Subcutaneous adipose tissue (tissue), 4 donors: ENCODE data around the gene EDN3. TPM values are rescaled to one million over a fixed set of nuclear protein-coding genes. Genes with fewer than 3 reads are reported as not detected.

Experiments
- total RNA-seq, 4 donors: library from RNA; depleted of rRNA; stranded (reverse); fragments of >200 nt; gene quantifications; one replicate each; pipeline ENCODE4 v1.1.0, GENCODE V29; 2016
- TF ChIP-seq, protein P1 (sequence below): fragments of 450-650 bp; IDR thresholded peaks from one replicate; pipeline ENCODE4 v1.5.1; 2016; ENCODE audit warnings: low read depth, mild to moderate bottlenecking, control low read depth, antibody characterized with exemption, moderate library complexity

EDN3 gene
- total RNA-seq, 4 donors from 2014 or later: not detected

DNA sequence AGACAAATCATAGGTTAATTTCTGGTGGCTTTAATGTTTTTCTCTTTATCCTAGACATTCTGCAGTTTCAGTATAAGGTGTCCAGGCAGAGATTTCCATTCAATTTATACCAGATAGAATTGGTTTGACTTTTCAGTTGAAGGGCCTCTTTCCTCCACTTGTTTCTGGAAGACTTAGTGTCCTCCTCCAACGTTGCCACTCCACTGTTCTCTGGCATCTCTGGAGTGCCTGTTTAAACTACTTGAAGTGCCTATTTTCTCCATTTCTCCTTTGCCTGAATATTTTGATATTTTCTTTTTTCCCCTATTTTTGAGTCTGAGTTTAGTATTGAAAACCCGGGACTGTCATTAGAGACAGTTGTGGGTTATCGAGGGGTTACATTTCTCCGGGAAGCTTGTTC lies 27.7 kb downstream of the EDN3 start:
- TF ChIP-seq, protein P1, sequence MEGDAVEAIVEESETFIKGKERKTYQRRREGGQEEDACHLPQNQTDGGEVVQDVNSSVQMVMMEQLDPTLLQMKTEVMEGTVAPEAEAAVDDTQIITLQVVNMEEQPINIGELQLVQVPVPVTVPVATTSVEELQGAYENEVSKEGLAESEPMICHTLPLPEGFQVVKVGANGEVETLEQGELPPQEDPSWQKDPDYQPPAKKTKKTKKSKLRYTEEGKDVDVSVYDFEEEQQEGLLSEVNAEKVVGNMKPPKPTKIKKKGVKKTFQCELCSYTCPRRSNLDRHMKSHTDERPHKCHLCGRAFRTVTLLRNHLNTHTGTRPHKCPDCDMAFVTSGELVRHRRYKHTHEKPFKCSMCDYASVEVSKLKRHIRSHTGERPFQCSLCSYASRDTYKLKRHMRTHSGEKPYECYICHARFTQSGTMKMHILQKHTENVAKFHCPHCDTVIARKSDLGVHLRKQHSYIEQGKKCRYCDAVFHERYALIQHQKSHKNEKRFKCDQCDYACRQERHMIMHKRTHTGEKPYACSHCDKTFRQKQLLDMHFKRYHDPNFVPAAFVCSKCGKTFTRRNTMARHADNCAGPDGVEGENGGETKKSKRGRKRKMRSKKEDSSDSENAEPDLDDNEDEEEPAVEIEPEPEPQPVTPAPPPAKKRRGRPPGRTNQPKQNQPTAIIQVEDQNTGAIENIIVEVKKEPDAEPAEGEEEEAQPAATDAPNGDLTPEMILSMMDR: no peak

DNA sequence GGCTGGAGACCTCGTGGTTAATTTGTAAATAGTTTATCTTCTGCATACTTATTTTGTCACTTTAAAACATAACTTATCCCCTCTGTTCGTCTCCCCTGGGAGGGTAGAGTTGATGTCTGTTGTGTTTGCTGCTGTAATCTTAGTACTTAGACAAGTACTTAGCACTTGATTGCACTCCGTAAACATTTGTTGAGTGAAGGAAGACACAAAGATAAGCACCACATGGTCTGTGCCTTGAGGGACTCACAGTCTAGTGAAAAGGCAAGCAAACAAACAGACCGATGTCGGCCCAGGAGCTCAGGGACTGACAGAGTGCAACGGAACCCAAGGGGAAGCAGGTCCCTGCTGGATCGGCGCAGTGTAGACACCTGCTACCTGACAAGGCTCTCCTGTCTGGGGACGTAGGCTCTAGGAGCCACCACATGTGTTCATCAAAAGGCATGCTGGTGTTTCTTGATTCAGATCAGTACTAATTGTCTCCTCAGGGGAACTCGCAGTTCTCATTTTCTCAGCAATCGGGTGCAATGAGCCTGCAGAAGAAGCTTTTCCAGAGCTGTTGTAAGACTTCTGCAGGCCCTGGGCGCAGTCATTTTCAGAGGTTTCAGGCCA lies 31.4 kb downstream of the EDN3 start:
- TF ChIP-seq, protein P1: no peak

DNA sequence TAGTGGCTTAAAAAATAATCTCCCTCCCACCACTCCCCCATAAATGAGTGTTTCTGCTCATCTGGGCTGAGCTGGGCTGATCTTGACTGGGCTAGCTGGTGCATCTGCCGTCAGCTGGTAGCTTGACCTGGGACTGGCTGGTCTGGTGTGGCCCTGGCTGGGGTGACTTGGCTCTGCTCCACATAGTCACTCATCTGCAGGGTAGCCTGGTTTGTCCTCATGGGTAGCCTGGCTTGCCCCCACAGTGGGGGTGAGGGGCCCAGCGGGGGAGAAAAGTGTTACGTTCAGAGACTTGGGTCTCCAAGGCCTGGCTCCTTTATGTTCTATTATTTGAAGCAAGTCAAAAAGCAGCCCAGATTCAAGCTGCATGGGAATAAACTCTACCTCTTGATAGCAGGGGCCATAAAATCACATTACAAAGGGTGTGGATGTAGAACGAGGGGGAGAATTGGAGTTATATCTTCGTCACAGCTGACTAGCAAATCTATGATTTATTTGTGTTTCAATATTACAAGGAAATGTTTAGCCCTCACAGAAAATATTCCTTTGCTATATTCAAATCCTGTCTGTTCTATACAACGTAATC lies 32.9 kb downstream of the EDN3 start:
- TF ChIP-seq, protein P1: no peak

DNA sequence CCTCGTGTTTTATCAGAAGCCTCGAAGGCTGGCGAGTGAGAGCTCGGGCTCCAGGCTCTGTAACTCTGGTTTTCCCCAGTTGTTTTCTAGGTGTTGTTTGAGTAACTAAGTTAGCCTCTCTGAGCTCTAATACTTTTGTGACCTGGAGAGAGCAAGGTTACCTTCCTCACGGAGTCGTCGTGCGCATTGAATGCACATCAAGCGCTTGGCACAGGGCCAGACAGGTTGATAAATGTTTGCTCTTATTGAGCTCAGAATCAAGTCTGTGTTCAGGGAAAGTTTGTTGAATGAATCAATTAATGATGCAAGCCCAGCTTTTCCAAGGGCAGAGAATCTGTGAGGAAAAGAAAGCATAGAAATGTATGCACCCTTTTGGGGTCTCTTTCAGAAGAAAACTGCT lies 33.5 kb downstream of the EDN3 start:
- TF ChIP-seq, protein P1: no peak

DNA sequence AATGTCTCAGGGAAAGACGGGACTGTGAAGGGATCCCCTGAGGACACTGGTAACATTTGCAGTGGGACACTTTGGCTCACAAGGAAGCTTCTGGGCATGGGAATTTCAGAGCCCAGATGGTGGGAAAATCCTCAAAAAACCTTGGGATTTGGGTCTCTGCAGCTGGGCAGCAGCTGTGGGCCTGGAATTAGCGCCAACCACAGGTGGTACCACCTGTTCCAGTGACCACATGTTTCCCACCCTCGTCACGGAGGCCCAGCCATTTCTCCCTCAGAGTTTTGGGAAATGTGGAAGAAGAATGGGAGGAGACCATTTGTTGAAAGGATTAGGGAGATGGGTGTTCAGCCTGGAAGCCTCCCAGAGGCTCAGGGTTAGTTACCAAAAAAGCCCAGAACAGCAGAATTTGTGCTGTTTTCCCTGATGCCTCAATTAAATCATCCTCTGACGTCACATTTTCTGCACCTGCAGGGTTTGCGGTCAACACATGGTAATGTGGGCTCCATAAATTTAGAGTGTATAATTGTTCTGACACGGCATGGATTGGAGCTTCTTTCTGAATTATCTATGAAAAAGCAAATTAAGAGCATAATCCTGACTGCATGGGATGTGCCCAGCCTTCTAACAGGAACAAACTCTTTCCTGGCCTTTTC lies 34.4 kb downstream of the EDN3 start:
- TF ChIP-seq, protein P1: no peak

DNA sequence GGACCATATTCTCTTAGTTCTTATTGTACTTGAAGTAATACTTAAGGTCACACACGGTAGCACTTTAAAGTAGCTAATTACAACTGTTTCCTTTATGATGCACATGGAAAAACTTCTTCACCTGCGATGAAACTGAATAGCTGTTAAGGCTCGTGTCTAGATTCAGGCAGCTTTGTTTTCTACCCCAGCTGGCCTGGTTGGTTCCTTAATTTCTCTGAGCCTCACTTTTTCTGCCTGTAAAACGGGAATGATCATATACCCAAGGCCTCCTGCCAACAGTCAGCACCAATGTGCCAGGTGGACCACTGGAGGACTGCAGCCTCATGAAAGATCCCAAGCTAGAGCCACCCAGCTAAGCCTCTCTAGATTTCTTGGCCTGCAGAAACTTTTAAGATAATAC lies 35.0 kb downstream of the EDN3 start:
- TF ChIP-seq, protein P1: no peak

DNA sequence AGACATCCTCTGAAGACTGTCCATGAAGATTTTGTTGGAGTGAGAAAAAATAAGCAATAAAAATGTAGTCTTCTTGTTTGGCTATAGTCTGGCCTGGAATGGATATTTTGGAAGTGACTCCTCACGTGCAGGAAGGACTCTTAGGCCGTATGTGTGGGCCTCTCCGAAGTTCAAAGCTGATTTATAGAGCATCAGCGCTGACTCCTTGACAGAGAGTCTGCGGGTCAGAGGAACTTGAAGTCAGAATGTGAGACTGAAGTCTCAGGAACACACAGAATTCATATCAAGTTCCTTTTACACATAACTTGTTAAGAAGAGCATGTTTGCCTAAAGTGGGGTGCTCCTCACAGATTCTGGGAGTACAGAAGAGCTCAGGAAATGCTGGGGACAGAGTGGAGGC lies 36.1 kb downstream of the EDN3 start:
- TF ChIP-seq, protein P1: no peak
